GM19238 (cell line): ENCODE measurements around the gene AMPD2.

Experiments used
- DNase-seq: peaks from one replicate; pipeline ENCODE4 v3.0.0; 2011; ENCODE audit warnings: low spot score; ENCODE audit not compliant: insufficient read length

AMPD2 gene

GRCh38 chr1:109619576-109620400 lies at the start of gene AMPD2, which contains the start of gene GNAT2:
Gene AMPD2 (plus strand): TSS chr1:109619837. CDS start chr1:109621176, 1,339 bp downstream.
Gene GNAT2 (minus strand): TSS chr1:109619616. CDS start chr1:109612870, 6,746 bp downstream.
- peak; percentile 79 for DNase-seq

GRCh38 chr1:109570414-109570813 lies 49.2 kb upstream of the AMPD2 start:
- DNase-seq = no peak

- no peak for DNase-seq
Measured at GRCh38 chr1:109573785-109574184, 45.9 kb upstream of the AMPD2 start.

- no peak for DNase-seq
Measured at GRCh38 chr1:109578947-109579443, 40.6 kb upstream of the AMPD2 start.

GRCh38 chr1:109579491-109579890 lies 40.1 kb upstream of the AMPD2 start:
- no peak for DNase-seq

- no peak for DNase-seq
Measured at GRCh38 chr1:109582021-109582420, 37.6 kb upstream of the AMPD2 start.

GRCh38 chr1:109584766-109585165 lies 34.9 kb upstream of the AMPD2 start:
- no peak for DNase-seq

- no peak for DNase-seq
Measured at GRCh38 chr1:109586055-109586454, 33.6 kb upstream of the AMPD2 start.

GRCh38 chr1:109589177-109589576 lies 30.5 kb upstream of the AMPD2 start:
- no peak for DNase-seq

- DNase-seq = no peak
Measured at GRCh38 chr1:109589679-109590078, 30.0 kb upstream of the AMPD2 start.

- DNase-seq = no peak
Measured at GRCh38 chr1:109592916-109593315, 26.7 kb upstream of the AMPD2 start.

- DNase-seq = no peak
Measured at GRCh38 chr1:109595531-109595930, 24.1 kb upstream of the AMPD2 start.

- DNase-seq = no peak
Measured at GRCh38 chr1:109598156-109598555, 21.5 kb upstream of the AMPD2 start.

- no peak for DNase-seq
Measured at GRCh38 chr1:109598655-109599054, 21.0 kb upstream of the AMPD2 start.

GRCh38 chr1:109603229-109603628 lies 16.4 kb upstream of the AMPD2 start:
- no peak for DNase-seq

- no peak for DNase-seq
Measured at GRCh38 chr1:109605381-109605780, 14.3 kb upstream of the AMPD2 start.

GRCh38 chr1:109609881-109610280 lies 9.8 kb upstream of the AMPD2 start:
- no peak for DNase-seq

GRCh38 chr1:109610609-109611307 lies 8.9 kb upstream of the AMPD2 start:
- DNase-seq = no peak

- DNase-seq = no peak
Measured at GRCh38 chr1:109611308-109611990, 8.2 kb upstream of the AMPD2 start.

GRCh38 chr1:109613361-109614147 lies 6.1 kb upstream of the AMPD2 start:
- DNase-seq = no peak

- DNase-seq = no peak
Measured at GRCh38 chr1:109615879-109616278, 3.8 kb upstream of the AMPD2 start.
